Osteoblast (primary cell): ENCODE measurements around the gene IRF7. TPM values are rescaled to one million over a fixed set of nuclear protein-coding genes. Genes with fewer than 3 reads are reported as not detected.

ENCODE experiments used
- DNase-seq: peaks from one replicate; pipeline ENCODE4 v3.0.0; 2011; ENCODE audit warnings: low spot score, mixed read lengths; ENCODE audit not compliant: insufficient read length; ENCODE audit errors: missing footprints
- H2AFZ ChIP-seq: 2 replicates; pipeline ENCODE4 v1.6.0; 2011; ENCODE audit warnings: mild to moderate bottlenecking, low read length
- H3K27ac ChIP-seq: 2 replicates; pipeline ENCODE4 v1.5.1; 2011; ENCODE audit warnings: mild to moderate bottlenecking, low read depth, low read length, moderate library complexity
- H3K27me3 ChIP-seq: 2 replicates; pipeline ENCODE4 v1.6.0; 2012; ENCODE audit warnings: mild to moderate bottlenecking, control low read depth, inconsistent platforms, low read length, moderate library complexity; ENCODE audit not compliant: insufficient read depth
- H3K36me3 ChIP-seq: 2 replicates; pipeline ENCODE4 v1.5.1; 2011; ENCODE audit warnings: mild to moderate bottlenecking, low read length, control low read depth, moderate library complexity; ENCODE audit not compliant: insufficient read depth
- H3K4me1 ChIP-seq: 2 replicates; pipeline ENCODE4 v1.5.1; 2011; ENCODE audit warnings: mild to moderate bottlenecking, low read length, control low read depth, moderate library complexity; ENCODE audit not compliant: insufficient read depth
- H3K4me2 ChIP-seq: 2 replicates; pipeline ENCODE4 v1.6.0; 2011; ENCODE audit warnings: mild to moderate bottlenecking, low read length; ENCODE audit not compliant: insufficient read depth
- H3K4me3 ChIP-seq: fragments of 200-600 bp; sonication (generic); 3 replicates; pipeline ENCODE4 v1.5.1; 2012; ENCODE audit warnings: mild to moderate bottlenecking, low read length, inconsistent platforms; ENCODE audit not compliant: insufficient read depth
- H3K79me2 ChIP-seq: 2 replicates; pipeline ENCODE4 v1.6.0; 2012; ENCODE audit warnings: mild to moderate bottlenecking, low read length, control low read depth, inconsistent platforms; ENCODE audit not compliant: insufficient read depth
- H3K9me3 ChIP-seq: 2 replicates; pipeline ENCODE4 v1.5.1; 2011; ENCODE audit warnings: low read depth, low read length, control low read depth
- H4K20me1 ChIP-seq: 2 replicates; pipeline ENCODE4 v1.6.0; 2012; ENCODE audit warnings: mild to moderate bottlenecking, low read length, control low read depth; ENCODE audit not compliant: insufficient read depth
- total RNA-seq: library from RNA; depleted of rRNA; stranded (reverse); fragments of >200 nt; gene quantifications from 2 replicates; pipeline ENCODE4 v1.2.3, GENCODE V29; 2012
- TF ChIP-seq, protein P1 (sequence below): IDR thresholded peaks from 2 replicates; pipeline ENCODE4 v1.5.1; 2011; ENCODE audit warnings: mild to moderate bottlenecking, low read depth, low read length, moderate library complexity; ENCODE audit errors: extremely low read depth

IRF7 gene
- total RNA-seq, 1 donor = 21.4 TPM

DNA sequence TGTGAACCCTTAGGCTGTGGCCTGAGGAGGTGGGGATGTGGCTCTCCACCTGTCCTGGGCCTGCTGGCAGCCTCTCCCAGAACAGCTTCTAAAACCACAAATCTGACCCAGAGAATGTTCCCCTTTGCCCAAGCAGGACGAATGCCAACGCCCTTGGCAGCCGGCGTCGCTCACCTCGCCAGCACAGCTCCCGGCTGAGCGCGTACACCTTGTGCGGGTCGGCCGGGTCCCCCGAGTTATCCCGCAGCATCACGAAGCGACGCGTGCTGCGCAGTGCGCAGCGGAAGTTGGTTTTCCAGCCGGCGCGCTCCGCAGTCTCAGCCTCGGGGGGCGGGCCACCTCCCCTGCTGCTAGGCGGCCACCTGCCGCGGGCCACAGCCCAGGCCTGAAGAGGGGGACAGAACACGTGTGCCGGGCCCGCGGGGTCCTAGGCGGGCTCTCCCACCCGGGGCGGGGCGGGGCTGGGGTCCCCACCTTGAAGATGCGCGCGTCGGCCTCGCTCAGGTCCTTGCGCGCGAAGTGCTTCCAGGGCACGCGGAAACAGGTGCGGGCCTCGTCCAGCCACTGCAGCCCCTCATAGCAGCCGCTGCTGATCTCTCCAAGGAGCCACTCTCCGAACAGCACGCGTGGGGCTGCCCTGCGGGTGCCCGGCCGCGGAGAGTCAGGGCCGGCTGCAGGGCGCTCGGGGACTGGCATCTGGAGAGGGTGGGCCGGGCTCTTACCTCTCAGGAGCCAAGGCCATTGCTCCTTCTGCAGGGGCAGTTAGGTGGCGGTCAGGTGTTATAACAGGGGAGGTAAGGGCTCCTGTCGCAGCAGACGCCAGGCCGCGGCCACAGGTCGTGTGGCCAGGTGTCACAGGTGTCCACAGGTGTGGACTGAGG, 887 bp downstream of the IRF7 start:
- Histone ChIP-seq H3K4me1 (peaks cover 10% of the 10 kb centered on the region), H3K4me3 (peak overlapping the region; percentile 90), H3K79me2 (no peaks in the 10 kb centered on the region), H3K4me2 (peak overlapping the region; percentile 97), H3K9me3 (no peaks in the 10 kb centered on the region), H4K20me1 (peaks cover 32% of the 10 kb centered on the region), H3K27ac (peak overlapping the region; percentile 83), H3K36me3 (peaks cover 31% of the 10 kb centered on the region), H2AFZ (no peak overlapping the region), H3K27me3 (no peaks in the 10 kb centered on the region)
- TF ChIP-seq, protein P1, sequence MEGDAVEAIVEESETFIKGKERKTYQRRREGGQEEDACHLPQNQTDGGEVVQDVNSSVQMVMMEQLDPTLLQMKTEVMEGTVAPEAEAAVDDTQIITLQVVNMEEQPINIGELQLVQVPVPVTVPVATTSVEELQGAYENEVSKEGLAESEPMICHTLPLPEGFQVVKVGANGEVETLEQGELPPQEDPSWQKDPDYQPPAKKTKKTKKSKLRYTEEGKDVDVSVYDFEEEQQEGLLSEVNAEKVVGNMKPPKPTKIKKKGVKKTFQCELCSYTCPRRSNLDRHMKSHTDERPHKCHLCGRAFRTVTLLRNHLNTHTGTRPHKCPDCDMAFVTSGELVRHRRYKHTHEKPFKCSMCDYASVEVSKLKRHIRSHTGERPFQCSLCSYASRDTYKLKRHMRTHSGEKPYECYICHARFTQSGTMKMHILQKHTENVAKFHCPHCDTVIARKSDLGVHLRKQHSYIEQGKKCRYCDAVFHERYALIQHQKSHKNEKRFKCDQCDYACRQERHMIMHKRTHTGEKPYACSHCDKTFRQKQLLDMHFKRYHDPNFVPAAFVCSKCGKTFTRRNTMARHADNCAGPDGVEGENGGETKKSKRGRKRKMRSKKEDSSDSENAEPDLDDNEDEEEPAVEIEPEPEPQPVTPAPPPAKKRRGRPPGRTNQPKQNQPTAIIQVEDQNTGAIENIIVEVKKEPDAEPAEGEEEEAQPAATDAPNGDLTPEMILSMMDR = no peak
- DNase-seq = peak; percentile 85

DNA sequence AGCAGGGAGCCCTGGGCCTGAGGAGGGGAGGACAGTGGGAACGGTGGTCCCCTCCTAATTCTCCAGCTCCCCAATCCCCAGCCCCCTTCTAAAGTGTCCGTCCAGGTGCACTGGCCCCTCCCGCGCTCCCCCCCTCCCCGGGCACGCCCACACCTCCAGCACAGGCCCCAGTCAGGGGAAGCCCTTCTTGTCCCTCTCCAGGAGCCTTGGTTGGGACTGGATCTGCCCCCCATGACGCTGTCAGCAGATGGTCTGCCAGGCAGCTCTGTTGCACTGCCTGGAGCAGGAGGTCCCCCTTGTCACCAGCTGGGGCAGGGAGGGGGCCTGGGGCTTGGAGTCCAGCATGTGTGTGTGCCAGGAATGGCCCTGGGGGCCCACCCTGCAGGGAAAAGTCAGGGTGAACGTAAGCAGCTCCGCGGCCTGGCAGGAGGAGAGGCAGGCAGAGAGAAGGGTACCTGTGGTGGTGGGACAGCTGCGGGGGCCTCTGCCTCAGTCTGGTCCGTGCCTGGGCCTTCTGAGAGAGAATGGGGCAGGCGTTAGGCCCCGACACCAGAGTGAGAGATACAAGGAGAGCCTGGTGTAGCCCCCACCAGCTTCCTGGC, 1.6 kb downstream of the IRF7 start:
- H3K4me2 ChIP-seq = no peak overlapping the region
- H3K79me2 ChIP-seq = no peaks in the 10 kb centered on the region
- H3K27ac ChIP-seq = peak overlapping the region; percentile 33

DNA sequence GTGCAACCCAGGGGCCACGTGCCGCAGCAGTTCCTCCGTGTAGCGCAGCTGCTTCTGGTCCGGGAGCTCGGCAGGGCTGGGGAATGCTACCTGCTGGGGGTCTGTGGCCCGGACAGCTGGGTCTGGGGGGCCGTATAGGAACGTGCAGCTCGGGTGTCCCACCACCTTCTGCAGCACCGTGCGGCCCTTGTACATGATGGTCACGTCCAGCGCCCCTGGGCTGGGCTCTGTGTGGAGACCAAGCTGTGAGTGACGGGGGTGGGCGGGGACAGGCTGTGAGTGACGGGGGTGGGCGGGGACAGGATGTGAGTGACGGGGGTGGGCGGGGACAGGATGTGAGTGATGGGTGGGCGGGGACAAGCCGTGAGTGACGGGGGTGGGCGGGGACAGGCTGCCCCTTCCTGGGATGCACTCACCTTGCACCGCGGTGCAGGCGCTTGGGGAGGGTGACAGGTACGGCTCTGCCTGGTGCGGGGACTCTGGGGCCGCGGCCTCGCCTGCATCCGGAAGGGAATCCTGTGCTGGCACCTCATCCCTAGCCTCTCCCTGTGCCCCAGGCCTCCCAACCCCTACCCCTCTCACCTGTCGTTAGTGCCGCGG, 2.3 kb downstream of the IRF7 start:
- no peaks in the 10 kb centered on the region for H3K9me3 ChIP-seq
- H4K20me1 ChIP-seq = peaks cover 32% of the 10 kb centered on the region
- no peak overlapping the region for H3K4me2 ChIP-seq
- H3K36me3 ChIP-seq = peaks cover 44% of the 10 kb centered on the region
- H2AFZ ChIP-seq = no peak overlapping the region
- TF ChIP-seq, protein P1 = no peak
- H3K79me2 ChIP-seq = no peaks in the 10 kb centered on the region
- H3K27ac ChIP-seq = no peak overlapping the region
- H3K4me3 ChIP-seq = no peak overlapping the region
- H3K27me3 ChIP-seq = no peaks in the 10 kb centered on the region
- H3K4me1 ChIP-seq = peaks cover 10% of the 10 kb centered on the region
- DNase-seq = peak; percentile 85

More for the DNA sequence above, 1.6 kb downstream of the IRF7 start:
- Histone ChIP-seq H3K36me3 (peaks cover 38% of the 10 kb centered on the region), H2AFZ (no peak overlapping the region), H3K9me3 (no peaks in the 10 kb centered on the region), H4K20me1 (peaks cover 32% of the 10 kb centered on the region), H3K4me3 (no peak overlapping the region), H3K27me3 (no peaks in the 10 kb centered on the region), H3K4me1 (peaks cover 10% of the 10 kb centered on the region)
- TF ChIP-seq, protein P1 = no peak
- peak; percentile 87 for DNase-seq

DNA sequence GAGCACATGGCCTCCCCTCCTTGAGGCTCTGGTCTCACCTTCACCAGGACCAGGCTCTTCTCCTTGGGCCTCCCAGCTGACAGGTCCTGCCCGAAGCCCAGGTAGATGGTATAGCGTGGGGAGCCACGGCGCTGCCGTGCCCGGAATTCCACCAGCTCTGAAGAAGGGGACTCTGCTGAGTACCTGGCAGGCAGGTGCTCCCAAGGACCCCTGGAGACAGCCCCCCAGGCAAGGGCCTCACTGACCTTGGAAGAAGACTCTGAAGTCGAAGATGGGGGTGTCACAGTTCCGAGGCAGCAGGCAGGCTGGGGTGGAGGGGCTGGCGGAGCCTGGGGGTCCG, 2.8 kb downstream of the IRF7 start:
- H3K79me2 ChIP-seq = no peaks in the 10 kb centered on the region
- peaks cover 10% of the 10 kb centered on the region for H3K4me1 ChIP-seq
- H4K20me1 ChIP-seq = peaks cover 32% of the 10 kb centered on the region
- no peak for DNase-seq
- H3K4me3 ChIP-seq = no peak overlapping the region
- no peak overlapping the region for H3K27ac ChIP-seq
- no peak overlapping the region for H3K4me2 ChIP-seq
- TF ChIP-seq, protein P1 = no peak
- H3K27me3 ChIP-seq = no peaks in the 10 kb centered on the region
- H2AFZ ChIP-seq = no peak overlapping the region
- H3K9me3 ChIP-seq = no peaks in the 10 kb centered on the region
- H3K36me3 ChIP-seq = peaks cover 49% of the 10 kb centered on the region
